ENCODE results near the gene FCGR3B.
"Not testable (repeated sequence)": the region's sequence is repeated elsewhere in the genome, so short reads cannot be mapped to it uniquely, and the experiment has no call there.

FCGR3B gene

DNA sequence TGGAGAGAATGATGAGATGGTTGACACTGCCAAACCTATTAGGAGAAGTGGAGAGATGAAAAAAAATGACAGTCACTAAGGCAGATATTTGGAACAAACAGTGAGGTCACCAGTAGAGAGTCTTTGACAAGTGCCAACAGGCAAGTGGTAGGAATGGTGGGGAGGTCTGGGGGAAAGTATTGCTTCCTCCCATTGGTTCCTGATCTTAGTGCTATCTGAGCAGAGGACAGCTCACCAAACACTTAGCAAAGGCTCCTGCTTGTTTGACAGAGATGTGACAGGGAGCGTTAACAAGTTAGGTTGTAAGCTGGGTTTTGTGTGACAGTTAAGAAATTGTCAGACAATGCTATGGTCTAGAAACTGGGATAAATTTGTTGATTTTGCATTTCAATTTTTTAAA is 6.4 kb downstream of the FCGR3B start:
- DNase-seq (ENCODE audit: low spot score in 2 of 2); H3K27me3 ChIP-seq (ENCODE audit: low read depth); H3K36me3 ChIP-seq (replicated peaks); H3K4me1 ChIP-seq; H3K4me3 ChIP-seq; in situ Hi-C loops (cut with MboI; ENCODE audit: low sequenced_read_pairs); H3K9me3 ChIP-seq: not testable (repeated sequence)

DNA sequence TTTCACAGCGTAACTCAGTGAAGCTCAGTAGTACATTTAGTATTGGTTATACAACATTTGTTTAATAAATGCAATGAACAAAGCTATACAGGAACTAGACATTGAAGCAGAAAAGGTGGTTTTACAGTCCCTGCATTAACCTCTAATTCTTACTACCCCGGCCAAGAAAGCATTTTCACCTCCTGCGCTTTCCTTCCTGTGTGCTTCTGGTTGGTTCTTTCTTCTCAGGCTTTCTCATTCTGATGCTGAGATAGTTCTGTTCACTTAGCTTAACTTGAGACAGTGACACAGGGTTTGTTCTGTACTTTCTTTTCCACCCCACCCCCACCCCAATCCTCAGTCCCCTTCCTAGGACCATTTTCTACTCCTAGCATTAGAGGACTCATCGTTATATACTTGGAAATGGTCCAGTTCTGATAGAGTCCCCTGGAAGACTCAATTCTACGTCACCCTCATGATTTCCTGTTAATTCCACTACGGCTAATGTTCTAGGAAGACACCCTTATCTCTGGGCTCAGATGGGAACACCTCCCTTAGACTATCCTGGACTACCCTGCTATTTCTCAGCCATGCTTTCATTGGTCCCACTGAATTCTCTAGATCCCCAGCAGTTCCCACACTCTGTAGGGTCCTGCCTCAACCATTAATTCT is 7.5 kb downstream of the FCGR3B start:
- in situ Hi-C loops (cut with MboI; ENCODE audit: low sequenced_read_pairs); H3K27me3 ChIP-seq (ENCODE audit: low read depth); DNase-seq (ENCODE audit: low spot score in 2 of 2); H3K4me1 ChIP-seq; H3K9me3 ChIP-seq; H3K36me3 ChIP-seq (replicated peaks); H3K4me3 ChIP-seq: not testable (repeated sequence)

DNA sequence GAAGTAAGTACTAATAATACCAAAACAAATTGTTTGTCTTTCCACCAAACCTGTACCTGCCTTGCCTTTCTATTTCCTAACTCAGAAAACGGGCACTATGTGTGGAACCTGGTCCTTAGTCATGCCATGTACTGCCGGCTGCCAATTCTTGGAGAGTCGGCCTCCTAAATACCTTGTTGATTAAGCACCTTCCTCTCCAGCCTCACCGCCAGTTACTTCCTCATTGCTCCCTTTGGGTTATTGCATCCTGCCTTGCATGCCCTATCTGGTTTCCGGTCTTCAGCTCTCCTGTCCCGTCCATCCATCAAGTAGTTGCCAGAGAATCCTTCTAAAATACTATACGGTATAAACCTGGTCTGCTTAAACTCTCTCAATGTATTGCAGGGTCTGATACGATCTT is 8.9 kb downstream of the FCGR3B start:
- H3K9me3 ChIP-seq; H3K36me3 ChIP-seq (replicated peaks); DNase-seq (ENCODE audit: low spot score in 2 of 2); in situ Hi-C loops (cut with MboI; ENCODE audit: low sequenced_read_pairs); H3K4me1 ChIP-seq; H3K4me3 ChIP-seq; H3K27me3 ChIP-seq (ENCODE audit: low read depth): not testable (repeated sequence)

DNA sequence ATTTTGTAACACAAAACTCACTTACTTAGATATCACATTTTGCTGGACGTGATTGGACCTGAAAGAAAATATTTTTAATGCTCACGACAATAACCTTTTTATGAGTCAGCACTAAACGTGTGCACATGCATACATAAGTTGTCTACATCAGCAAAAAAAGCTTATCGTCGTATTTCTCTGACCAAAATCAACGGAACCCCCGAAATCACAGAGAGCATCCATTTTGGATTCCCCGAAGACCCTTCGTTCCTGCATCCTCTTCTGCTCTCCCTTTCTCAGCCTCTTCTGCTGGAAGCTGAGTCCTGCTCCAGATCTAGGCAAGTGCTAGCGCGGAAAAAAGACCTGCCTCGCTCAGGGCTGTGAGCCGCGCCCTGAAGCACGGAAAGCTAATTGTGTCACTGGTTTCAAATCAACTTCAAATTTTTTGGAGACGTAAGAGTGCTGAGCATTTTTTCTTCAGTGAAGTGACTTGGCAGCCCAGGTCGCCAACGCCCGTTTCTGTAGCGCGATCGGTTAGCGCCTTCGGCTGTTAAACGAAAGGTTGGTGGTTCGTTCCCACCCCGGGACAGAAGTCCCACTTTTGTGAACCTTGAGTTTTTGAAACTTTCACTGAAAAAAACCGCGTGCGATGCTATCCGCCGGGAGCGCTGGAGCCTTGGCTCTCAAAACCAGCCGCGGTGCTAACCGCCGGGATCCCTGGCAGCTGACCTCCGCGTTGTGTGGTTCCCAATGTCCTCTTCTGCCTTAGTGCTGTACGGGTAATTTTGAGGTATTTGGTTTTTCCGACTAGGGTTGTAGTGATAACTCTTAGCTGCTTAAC is 9.6 kb downstream of the FCGR3B start:
- H3K36me3 ChIP-seq (replicated peaks); in situ Hi-C loops (cut with MboI; ENCODE audit: low sequenced_read_pairs); H3K4me1 ChIP-seq; H3K27me3 ChIP-seq (ENCODE audit: low read depth); H3K9me3 ChIP-seq: not testable (repeated sequence)
- peak; percentile 78 to 86 for DNase-seq (ENCODE audit: low spot score in 2 of 2)
- H3K4me3 ChIP-seq: peak overlapping the region; percentile 39

DNA sequence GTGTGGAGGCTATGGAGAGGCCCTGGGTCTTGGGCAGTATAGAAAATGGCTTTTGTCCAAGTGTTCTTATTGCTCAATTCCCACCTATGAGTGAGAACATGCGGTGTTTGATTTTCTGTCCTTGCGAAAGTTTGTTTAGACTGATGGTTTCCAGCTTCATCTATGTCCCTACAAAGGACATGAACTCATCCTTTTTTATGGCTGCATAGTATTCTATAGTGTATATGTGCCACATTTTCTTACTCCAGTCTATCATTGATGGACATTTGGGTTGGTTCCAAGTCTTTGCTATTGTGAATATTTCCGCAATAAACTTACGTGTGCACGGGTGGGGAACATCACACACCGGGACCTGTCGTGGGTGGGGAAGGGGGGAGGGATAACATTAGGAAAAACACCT is 10.6 kb downstream of the FCGR3B start:
- H3K4me3 ChIP-seq; H3K36me3 ChIP-seq (replicated peaks); H3K4me1 ChIP-seq; DNase-seq (ENCODE audit: low spot score in 2 of 2); in situ Hi-C loops (cut with MboI; ENCODE audit: low sequenced_read_pairs); H3K9me3 ChIP-seq; H3K27me3 ChIP-seq (ENCODE audit: low read depth): not testable (repeated sequence)

DNA sequence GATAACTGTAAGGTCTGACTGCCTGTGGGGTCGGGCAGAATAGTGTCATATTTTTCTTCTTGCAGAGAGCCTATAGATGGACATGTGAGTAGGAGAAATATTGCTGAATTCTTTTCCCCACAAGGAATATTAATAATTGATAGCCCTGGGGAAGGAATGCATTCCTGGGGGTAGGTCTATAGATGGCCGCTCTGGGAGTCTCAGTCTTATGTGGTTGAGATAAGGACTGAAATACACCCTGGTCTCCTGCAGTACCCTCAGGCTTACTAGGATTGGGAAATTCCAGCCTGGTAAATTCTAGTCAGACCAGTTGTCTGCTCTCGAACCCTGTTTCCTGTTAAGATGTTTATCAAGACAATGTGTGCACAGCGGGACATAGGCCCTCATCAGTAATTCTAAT is 12.5 kb downstream of the FCGR3B start:
- H3K27me3 ChIP-seq (ENCODE audit: low read depth); DNase-seq (ENCODE audit: low spot score in 2 of 2); H3K4me3 ChIP-seq; H3K4me1 ChIP-seq; in situ Hi-C loops (cut with MboI; ENCODE audit: low sequenced_read_pairs); H3K36me3 ChIP-seq (replicated peaks); H3K9me3 ChIP-seq: not testable (repeated sequence)

DNA sequence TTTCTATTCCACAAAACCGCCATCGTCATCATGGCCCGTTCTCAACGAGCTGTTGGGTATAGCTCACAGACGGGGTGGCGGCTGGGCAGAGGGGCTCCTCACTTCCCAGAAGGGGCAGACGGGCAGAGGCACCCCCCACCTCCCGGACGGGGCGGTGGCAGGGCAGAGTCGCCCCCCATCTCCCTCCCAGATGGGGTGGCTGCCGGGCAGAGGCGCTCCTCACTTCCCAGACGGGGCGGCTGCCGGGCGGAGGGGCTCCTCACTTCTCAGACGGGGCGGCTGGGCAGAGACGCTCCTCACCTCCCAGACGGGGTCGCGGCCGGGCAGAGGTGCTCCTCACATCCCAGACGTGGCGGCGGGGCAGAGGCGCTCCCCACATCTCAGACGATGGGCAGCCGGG is 14.6 kb downstream of the FCGR3B start:
- H3K4me1 ChIP-seq; DNase-seq (ENCODE audit: low spot score in 2 of 2); H3K36me3 ChIP-seq (replicated peaks); in situ Hi-C loops (cut with MboI; ENCODE audit: low sequenced_read_pairs); H3K4me3 ChIP-seq; H3K9me3 ChIP-seq; H3K27me3 ChIP-seq (ENCODE audit: low read depth): not testable (repeated sequence)

DNA sequence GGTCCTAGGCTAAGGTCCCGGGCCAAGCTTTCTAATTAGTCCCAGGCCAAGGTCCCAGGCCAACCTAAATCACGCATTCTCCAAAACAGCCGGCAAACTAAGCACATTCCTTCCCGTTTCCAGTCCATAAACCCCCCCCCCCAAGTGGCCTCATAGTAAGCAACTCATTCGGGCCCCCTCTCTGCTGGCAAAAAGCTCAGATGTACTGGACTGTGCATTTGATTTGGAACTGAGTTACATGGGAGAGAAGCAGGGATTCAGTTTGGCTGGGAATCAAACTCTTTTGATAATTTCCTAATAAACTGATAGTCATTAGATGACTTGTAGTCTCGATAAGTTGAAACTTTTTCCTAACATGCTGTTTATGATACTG is 17.8 kb downstream of the FCGR3B start:
- DNase-seq (ENCODE audit: low spot score in 2 of 2); in situ Hi-C loops (cut with MboI; ENCODE audit: low sequenced_read_pairs); H3K36me3 ChIP-seq (replicated peaks); H3K9me3 ChIP-seq; H3K27me3 ChIP-seq (ENCODE audit: low read depth); H3K4me1 ChIP-seq: not testable (repeated sequence)
- H3K4me3 ChIP-seq: peak overlapping the region; percentile 42

DNA sequence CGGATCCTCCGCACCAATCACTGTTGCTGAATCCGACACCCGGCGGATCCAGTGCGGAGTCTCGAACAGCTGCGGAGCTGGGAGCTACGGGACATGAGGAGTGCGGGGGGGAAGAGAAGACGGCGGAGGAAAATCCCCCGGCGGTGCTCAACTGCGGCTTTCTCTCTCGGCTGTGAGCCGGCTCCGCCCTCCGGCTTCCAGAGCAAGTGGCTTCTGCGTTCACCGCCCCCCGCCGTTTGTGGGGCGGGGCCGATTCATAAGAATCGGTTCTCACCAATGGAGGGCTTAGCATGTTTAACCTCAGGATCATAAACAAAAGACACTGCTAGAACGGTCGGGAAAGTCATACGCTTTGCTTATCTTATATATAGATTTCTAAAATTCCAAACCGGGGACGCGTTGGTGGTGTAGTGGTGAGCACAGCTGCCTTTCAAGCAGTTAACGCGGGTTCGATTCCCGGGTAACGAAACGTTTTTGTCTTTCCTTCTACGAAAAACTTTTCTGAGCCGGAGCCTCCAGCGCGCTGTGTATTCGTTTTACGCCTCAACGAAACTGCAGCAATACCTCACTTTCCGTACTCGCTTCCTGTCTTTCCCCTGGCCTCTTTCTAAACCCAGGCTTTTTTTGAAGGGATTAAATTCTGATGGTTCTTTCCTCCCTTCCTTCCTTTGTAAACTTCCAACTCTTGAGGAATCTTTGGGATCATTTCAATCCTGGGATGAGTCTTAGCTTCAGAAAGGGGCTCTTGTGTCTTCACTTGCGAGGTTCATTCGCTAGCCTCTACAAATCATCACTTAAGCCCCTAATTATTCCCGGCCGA is 18.4 kb downstream of the FCGR3B start:
- H3K4me1 ChIP-seq; H3K27me3 ChIP-seq (ENCODE audit: low read depth); H3K36me3 ChIP-seq (replicated peaks); H3K9me3 ChIP-seq; in situ Hi-C loops (cut with MboI; ENCODE audit: low sequenced_read_pairs): not testable (repeated sequence)
- peak overlapping the region; percentile 42 for H3K4me3 ChIP-seq
- DNase-seq (ENCODE audit: low spot score in 2 of 2): peak; percentile 96

DNA sequence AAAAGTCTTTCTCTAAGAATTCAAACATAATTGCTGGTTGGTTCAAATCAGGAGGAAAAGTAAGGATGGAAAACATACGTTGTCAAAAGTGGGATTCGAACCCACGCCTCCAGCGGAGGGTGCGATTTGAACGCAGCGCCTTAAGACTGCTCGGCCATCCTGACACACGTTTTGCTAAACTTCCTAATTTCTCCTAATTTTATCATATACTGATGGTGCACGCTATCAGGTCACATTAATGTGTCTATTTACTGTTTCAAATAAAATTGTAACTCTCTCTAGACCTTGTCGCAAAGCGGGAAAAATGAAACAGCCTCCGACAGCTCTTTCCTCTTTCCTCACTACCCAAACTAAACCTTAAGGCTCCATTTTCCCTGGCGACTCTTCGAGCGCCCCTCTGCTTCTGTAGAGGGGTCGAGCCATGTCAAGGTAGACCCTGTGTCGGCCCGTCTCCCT is 19.1 kb downstream of the FCGR3B start:
- H3K4me1 ChIP-seq; H3K36me3 ChIP-seq (replicated peaks); H3K27me3 ChIP-seq (ENCODE audit: low read depth); H3K9me3 ChIP-seq; in situ Hi-C loops (cut with MboI; ENCODE audit: low sequenced_read_pairs): not testable (repeated sequence)
- H3K4me3 ChIP-seq: peak overlapping the region; percentile 42
- peak in 1 of 2 experiments; percentile 39 for DNase-seq (ENCODE audit: low spot score in 2 of 2)

DNA sequence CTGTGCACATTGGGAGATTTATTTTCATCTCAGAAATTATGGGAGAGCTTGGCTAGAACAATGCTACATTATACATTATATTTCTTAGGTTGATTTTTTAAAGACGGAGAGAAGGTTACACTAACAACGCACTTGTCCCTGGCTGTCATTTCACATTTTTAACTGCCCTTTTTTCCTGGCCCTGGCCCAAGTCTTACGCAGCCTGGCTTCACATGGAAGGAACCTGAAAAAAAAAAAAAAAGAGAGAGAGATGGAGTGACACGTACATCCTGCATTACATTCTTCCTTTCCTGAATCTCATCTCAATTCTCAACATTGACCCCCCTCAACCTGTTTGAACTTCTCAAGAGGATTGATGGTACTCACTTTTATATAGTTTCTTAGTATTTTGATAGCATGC is 20.8 kb downstream of the FCGR3B start:
- H3K4me3 ChIP-seq; H3K9me3 ChIP-seq; in situ Hi-C loops (cut with MboI; ENCODE audit: low sequenced_read_pairs); H3K4me1 ChIP-seq; H3K27me3 ChIP-seq (ENCODE audit: low read depth); H3K36me3 ChIP-seq (replicated peaks); DNase-seq (ENCODE audit: low spot score in 2 of 2): not testable (repeated sequence)

DNA sequence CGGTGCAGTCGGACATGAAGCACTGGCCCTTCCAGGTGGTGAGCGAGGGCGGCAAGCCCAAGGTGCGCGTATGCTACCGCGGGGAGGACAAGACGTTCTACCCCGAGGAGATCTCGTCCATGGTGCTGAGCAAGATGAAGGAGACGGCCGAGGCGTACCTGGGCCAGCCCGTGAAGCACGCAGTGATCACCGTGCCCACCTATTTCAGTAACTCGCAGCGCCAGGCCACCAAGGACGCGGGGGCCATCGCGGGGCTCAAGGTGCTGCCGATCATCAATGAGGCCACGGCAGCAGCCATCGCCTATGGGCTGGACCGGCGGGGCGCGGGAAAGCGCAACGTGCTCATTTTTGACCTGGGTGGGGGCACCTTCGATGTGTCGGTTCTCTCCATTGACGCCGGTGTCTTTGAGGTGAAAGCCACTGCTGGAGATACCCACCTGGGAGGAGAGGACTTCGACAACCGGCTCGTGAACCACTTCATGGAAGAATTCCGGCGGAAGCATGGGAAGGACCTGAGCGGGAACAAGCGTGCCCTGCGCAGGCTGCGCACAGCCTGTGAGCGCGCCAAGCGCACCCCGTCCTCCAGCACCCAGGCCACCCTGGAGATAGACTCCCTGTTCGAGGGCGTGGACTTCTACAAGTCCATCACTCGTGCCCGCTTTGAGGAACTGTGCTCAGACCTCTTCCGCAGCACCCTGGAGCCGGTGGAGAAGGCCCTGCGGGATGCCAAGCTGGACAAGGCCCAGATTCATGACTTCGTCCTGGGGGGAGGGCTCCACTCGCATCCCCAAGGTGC is 24.2 kb downstream of the FCGR3B start:
- H3K36me3 ChIP-seq (replicated peaks); H3K4me3 ChIP-seq; DNase-seq (ENCODE audit: low spot score in 2 of 2); H3K4me1 ChIP-seq; H3K9me3 ChIP-seq; H3K27me3 ChIP-seq (ENCODE audit: low read depth); in situ Hi-C loops (cut with MboI; ENCODE audit: low sequenced_read_pairs): not testable (repeated sequence)

DNA sequence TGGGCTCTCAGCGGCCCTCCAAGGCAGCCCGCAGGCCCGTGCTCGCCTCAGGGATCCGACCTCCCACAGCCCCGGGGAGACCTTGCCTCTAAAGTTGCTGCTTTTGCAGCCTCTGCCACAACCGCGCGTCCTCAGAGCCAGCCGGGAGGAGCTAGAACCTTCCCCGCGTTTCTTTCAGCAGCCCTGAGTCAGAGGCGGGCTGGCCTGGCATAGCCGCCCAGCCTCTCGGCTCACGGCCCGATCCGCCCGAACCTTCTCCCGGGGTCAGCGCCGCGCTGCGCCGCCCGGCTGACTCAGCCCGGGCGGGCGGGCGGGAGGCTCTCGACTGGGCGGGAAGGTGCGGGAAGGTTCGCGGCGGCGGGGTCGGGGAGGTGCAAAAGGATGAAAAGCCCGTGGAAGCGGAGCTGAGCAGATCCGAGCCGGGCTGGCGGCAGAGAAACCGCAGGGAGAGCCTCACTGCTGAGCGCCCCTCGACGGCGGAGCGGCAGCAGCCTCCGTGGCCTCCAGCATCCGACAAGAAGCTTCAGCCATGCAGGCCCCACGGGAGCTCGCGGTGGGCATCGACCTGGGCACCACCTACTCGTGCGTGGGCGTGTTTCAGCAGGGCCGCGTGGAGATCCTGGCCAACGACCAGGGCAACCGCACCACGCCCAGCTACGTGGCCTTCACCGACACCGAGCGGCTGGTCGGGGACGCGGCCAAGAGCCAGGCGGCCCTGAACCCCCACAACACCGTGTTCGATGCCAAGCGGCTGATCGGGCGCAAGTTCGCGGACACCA is 25.0 kb downstream of the FCGR3B start:
- in situ Hi-C loops (cut with MboI; ENCODE audit: low sequenced_read_pairs); H3K36me3 ChIP-seq (replicated peaks); H3K4me3 ChIP-seq; H3K4me1 ChIP-seq; H3K27me3 ChIP-seq (ENCODE audit: low read depth); H3K9me3 ChIP-seq; DNase-seq (ENCODE audit: low spot score in 2 of 2): not testable (repeated sequence)

Data from HAP-1 (cell line).